Activated naive CD8-positive, alpha-beta T cell treated with anti-CD3 and anti-CD28 coated beads, Interleukin-2, amount 50 U/mL, for 24 hours (primary cell): ENCODE results near the gene MIAT.
"Not testable (repeated sequence)": the region's sequence is repeated elsewhere in the genome, so short reads cannot be mapped to it uniquely, and the experiment has no call there.

ENCODE experiments used
- ATAC-seq: fragments of 150-1000 bp; cut with Tn5 transposase; one replicate; pipeline ENCODE4 v1.10.0; 2021
- DNase-seq: peaks from one replicate; pipeline ENCODE4 v3.0.0; 2021
- H3K27ac Mint-ChIP-seq: one replicate; pipeline ENCODE4 v1.8.0; 2021; ENCODE audit warnings: mild to moderate bottlenecking, mixed read lengths
- H3K27me3 Mint-ChIP-seq: one replicate; pipeline ENCODE4 v1.8.0; 2021; ENCODE audit warnings: mixed read lengths
- H3K36me3 Mint-ChIP-seq: one replicate; pipeline ENCODE4 v1.8.0; 2021; ENCODE audit warnings: low read depth, mixed read lengths
- H3K4me1 Mint-ChIP-seq: one replicate; pipeline ENCODE4 v1.8.0; 2021; ENCODE audit warnings: mixed read lengths
- H3K4me3 Mint-ChIP-seq: one replicate; pipeline ENCODE4 v1.8.0; 2021; ENCODE audit warnings: mild to moderate bottlenecking, moderate library complexity, mixed read lengths
- H3K9me3 Mint-ChIP-seq: one replicate; pipeline ENCODE4 v1.8.0; 2021; ENCODE audit warnings: mixed read lengths

MIAT gene

DNA sequence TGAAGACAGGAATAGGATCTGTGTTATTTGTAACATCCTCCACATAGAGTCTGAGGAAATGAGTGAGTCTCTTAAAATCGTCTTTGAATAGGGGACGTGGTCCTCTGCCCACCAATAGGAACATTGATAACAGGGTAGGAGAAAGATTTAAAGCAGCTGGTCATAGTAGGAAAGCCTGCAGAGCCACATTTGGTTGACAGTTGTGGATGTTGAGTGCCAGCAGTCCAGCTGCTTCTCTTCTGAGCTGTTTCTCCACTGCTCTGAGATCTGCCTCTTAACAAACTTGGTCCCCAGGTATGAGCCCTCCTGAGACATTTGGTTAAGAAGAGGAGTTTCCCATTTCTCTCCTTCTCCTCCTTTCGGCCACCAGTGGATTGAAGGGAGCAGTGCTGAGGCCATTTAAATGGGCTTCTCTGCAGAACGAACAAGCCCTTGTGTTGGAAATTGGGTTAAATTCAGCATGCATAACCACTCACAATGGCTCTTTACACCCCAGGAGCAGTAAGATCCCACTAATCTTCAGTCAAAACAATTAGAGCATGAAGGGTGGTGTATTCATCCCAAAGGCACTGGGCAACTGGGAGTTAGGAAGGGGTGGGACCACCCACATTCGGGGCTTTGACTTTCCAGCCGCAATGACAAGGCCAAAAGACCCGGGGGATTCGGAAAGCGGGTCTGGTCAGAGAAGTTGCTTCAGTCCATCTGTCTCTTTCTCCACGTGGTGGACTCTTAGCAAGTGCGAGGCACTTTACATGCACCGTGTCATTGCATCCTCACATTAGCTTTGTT, 32.3 kb downstream of the MIAT start:
- no peak overlapping the region for H3K27ac Mint-ChIP-seq
- peaks cover 25% of the 10 kb centered on the region for H3K4me1 Mint-ChIP-seq
- no peak for DNase-seq
- H3K36me3 Mint-ChIP-seq, result peaks cover 8% of the 10 kb centered on the region
- no peak overlapping the region for H3K4me3 Mint-ChIP-seq
- no peaks in the 10 kb centered on the region for H3K27me3 Mint-ChIP-seq
- no peak for ATAC-seq
- no peaks in the 10 kb centered on the region for H3K9me3 Mint-ChIP-seq

GRCh38 chr22:26690654-26691376, 33.4 kb downstream of the MIAT start:
- Mint-ChIP-seq H3K27me3 (no peaks in the 10 kb centered on the region), H3K9me3 (no peaks in the 10 kb centered on the region), H3K4me3 (no peak overlapping the region), H3K36me3 (peaks cover 12% of the 10 kb centered on the region), H3K4me1 (peaks cover 25% of the 10 kb centered on the region), H3K27ac (no peak overlapping the region)
- DNase-seq (no peak), ATAC-seq (no peak)

- no peaks in the 10 kb centered on the region for H3K27me3 Mint-ChIP-seq
- no peak overlapping the region for H3K27ac Mint-ChIP-seq
- H3K36me3 Mint-ChIP-seq, result peaks cover 12% of the 10 kb centered on the region
- ATAC-seq (no peak), DNase-seq (no peak)
- peaks cover 25% of the 10 kb centered on the region for H3K4me1 Mint-ChIP-seq
- no peak overlapping the region for H3K4me3 Mint-ChIP-seq
- no peaks in the 10 kb centered on the region for H3K9me3 Mint-ChIP-seq
Measured at GRCh38 chr22:26691377-26691716, 34.0 kb downstream of the MIAT start.

DNA sequence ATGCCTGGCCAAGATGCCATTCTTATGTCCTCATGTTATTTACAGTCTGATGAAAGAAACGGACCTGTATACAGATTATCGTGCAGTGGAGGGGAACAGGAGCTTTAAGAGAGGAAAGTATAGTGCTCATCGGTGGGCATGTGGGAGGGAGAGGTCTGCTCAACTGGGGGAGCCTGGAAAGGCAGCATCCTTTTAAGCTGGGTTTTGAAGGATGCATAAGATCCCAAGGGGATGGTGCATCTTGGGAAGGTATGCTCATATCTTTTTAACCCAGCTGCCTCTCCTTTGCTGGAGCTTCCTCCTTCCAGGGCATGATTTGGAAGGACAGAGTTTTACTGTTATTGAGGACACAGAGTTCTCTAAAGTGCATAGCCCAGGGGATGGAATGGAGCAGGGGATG, 34.8 kb downstream of the MIAT start:
- Mint-ChIP-seq H3K36me3 (peaks cover 10% of the 10 kb centered on the region), H3K4me3 (no peak overlapping the region), H3K4me1 (peaks cover 22% of the 10 kb centered on the region), H3K9me3 (no peaks in the 10 kb centered on the region), H3K27me3 (no peaks in the 10 kb centered on the region), H3K27ac (no peak overlapping the region)
- ATAC-seq, result no peak
- no peak for DNase-seq

DNA sequence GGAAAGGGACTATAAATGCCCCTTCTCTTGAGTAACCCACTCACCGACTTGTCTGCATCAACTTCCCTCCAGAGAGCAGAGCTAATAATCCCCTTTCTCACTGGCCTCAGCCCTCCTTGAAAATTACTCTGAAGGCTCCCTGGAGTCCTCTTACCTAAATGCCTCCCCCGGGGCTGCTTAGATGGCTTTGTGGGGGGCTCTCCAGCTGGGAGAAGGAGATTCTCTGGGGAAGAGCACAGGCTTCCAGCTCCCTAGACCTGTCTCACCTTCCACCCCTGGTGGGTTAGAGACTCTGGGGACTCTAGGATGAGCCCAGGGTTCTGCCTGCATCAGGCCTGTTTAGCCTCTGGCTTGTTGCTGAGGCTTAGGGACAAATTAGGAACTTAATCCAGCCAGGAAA, 39.8 kb downstream of the MIAT start:
- DNase-seq (no peak), ATAC-seq (no peak)
- Mint-ChIP-seq H3K27ac (no peak overlapping the region), H3K4me3 (no peak overlapping the region), H3K27me3 (no peaks in the 10 kb centered on the region), H3K4me1 (peaks cover 2% of the 10 kb centered on the region), H3K9me3 (no peaks in the 10 kb centered on the region), H3K36me3 (peaks cover 32% of the 10 kb centered on the region)

DNA sequence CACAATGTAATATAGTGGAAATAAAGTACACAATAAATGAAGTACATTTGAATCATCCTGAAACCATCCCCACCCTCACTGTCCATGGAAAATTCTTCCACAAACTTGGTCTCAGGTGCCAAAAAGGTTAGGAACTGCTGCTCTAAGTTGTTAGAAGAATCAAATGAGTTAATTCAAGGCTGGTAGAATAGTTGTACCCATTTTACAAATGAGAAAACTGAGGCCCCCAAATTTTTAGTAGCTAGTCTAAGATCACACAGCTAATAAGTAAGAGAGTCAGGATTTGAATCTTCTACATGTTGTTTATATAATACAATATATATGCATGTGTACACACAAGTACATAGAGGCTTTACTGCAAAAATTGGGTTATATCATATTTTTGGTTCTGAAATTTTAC, 43.1 kb downstream of the MIAT start:
- no peak for DNase-seq
- Mint-ChIP-seq H3K27me3 (no peaks in the 10 kb centered on the region), H3K27ac (no peak overlapping the region), H3K4me1 (peaks cover 4% of the 10 kb centered on the region), H3K9me3 (no peaks in the 10 kb centered on the region), H3K4me3 (no peak overlapping the region), H3K36me3 (peaks cover 28% of the 10 kb centered on the region)
- no peak for ATAC-seq

DNA sequence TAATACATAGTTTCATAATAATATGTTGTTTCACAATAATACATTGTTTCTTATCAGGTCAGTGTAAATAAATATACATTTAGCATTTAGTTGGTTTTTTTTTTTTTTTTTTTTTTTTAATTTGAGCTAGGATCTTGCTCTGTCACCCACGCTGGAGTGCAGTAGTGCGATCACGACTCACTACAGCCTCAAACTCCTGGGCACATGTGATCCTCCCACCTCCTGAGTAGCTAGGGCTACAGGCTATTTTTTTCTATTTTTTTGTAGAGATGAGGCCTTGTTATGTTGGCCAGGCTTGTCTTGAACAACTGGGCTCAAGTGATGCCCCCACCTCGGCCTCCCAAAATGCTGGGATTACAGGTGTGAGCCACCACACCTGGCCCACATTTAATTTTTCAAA, 43.5 kb downstream of the MIAT start:
- Mint-ChIP-seq H3K9me3 (no peaks in the 10 kb centered on the region), H3K4me3 (no peak overlapping the region), H3K27me3 (no peaks in the 10 kb centered on the region), H3K36me3 (peaks cover 27% of the 10 kb centered on the region), H3K4me1 (peaks cover 7% of the 10 kb centered on the region), H3K27ac (no peak overlapping the region)
- DNase-seq, result no peak
- no peak for ATAC-seq

DNA sequence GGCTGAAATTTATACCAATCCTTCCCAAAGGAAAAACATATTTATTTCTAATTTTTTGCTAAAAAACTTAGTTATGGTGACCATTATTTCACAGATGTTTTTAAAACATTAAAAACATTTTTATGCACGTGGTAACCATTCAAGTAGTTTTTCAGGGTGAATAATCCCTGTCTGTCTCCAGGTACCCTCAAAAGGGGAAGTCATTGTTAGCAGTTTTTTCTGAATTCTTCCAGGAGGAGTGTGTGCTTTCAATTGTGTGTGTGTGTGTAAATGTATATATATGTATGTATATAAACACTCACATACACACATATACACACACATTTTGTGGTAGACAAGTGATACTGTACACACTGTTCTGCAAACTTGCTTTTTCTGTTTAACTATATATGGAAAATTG, 43.9 kb downstream of the MIAT start:
- no peak overlapping the region for H3K4me3 Mint-ChIP-seq
- peaks cover 29% of the 10 kb centered on the region for H3K36me3 Mint-ChIP-seq
- H3K27ac Mint-ChIP-seq, result no peak overlapping the region
- H3K9me3 Mint-ChIP-seq, result no peaks in the 10 kb centered on the region
- H3K4me1 Mint-ChIP-seq, result peaks cover 8% of the 10 kb centered on the region
- ATAC-seq (no peak), DNase-seq (no peak)
- H3K27me3 Mint-ChIP-seq, result no peaks in the 10 kb centered on the region

DNA sequence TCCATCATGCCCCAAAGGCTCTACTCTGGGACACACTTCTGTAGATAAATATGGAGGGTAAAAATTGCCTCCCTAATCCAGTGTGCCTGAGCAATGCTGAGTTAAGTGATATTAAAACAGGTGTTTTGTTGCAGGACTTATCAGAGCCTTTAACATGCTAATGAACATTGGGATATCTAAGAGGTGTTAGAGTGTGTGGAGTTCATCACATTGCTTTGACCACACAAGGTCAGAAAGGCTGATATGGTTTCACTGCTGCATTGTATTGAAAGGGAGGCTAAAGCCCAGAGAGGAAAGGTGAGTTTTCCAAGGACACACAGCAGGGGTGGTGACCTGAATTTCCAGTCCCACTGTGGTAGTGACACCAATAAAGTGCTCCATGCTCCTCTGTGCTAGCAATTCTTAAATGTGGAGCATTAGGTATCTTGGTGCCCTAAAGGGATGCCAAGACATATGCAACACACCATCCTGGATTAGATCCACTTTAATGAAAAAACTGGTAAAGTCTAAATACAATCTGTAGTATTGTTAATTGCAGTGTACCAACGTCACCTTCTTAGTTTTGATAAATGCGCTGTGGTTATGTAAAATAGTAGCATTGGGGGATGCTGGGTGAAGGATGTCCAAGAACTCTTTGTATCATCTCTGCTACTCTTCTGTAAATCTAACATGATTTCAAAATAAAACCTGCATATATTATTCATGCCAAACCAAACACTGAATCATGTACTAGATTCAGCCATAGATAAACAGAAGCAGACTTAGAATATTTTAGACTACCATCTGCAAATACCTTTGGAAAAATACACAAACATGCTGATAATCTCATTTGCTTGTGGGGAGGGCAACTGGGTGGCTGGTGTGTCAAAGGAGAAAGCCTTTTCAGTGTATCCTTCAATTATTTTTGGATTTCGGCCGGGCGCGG, 45.8 kb downstream of the MIAT start:
- no peaks in the 10 kb centered on the region for H3K27me3 Mint-ChIP-seq
- peaks cover 42% of the 10 kb centered on the region for H3K36me3 Mint-ChIP-seq
- ATAC-seq (no peak), DNase-seq (no peak)
- H3K4me1 Mint-ChIP-seq, result peaks cover 8% of the 10 kb centered on the region
- no peak overlapping the region for H3K4me3 Mint-ChIP-seq
- H3K9me3 Mint-ChIP-seq, result no peaks in the 10 kb centered on the region
- H3K27ac Mint-ChIP-seq, result no peak overlapping the region

- H3K4me1 Mint-ChIP-seq, H3K27me3 Mint-ChIP-seq, H3K4me3 Mint-ChIP-seq, H3K9me3 Mint-ChIP-seq, ATAC-seq, H3K27ac Mint-ChIP-seq, DNase-seq: not testable (repeated sequence)
- H3K36me3 Mint-ChIP-seq, result peaks cover 27% of the 10 kb centered on the region
Measured at GRCh38 chr22:26705379-26705778, 48.0 kb downstream of the MIAT start.

- Mint-ChIP-seq H3K27me3 (no peaks in the 10 kb centered on the region), H3K36me3 (peaks cover 25% of the 10 kb centered on the region), H3K4me1 (peaks cover 16% of the 10 kb centered on the region), H3K27ac (no peak overlapping the region), H3K9me3 (no peaks in the 10 kb centered on the region), H3K4me3 (no peak overlapping the region)
- DNase-seq, result no peak
- ATAC-seq, result no peak
Measured at GRCh38 chr22:26707090-26707489, 49.7 kb downstream of the MIAT start.

DNA sequence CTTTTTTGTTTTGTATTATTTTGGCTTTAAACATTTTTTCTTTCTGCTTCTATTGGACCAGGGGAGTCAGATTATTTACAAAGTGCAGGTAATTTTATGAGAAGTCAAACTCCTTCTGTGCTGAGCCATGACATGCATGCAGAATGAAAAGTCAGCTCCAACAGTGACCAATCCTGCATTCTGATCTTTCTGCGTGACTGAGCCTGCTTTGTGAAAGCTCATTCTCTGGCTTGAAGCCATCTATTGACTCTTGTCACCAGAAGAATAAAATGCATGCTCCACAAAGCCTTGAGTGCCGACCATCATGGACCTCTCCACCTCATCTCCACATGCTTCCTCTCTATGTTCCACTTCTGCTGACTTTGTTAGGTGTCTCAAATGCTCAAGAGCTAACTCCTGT, 50.2 kb downstream of the MIAT start:
- Mint-ChIP-seq H3K27ac (no peak overlapping the region), H3K4me1 (peaks cover 16% of the 10 kb centered on the region), H3K27me3 (no peaks in the 10 kb centered on the region), H3K36me3 (peaks cover 22% of the 10 kb centered on the region), H3K9me3 (no peaks in the 10 kb centered on the region), H3K4me3 (no peak overlapping the region)
- DNase-seq (no peak), ATAC-seq (no peak)

GRCh38 chr22:26708256-26709009, 51.0 kb downstream of the MIAT start:
- Mint-ChIP-seq H3K36me3 (peaks cover 22% of the 10 kb centered on the region), H3K9me3 (no peaks in the 10 kb centered on the region), H3K27ac (peak overlapping the region; percentile 26), H3K4me1 (peaks cover 16% of the 10 kb centered on the region), H3K4me3 (no peak overlapping the region), H3K27me3 (no peaks in the 10 kb centered on the region)
- ATAC-seq, result no peak
- no peak for DNase-seq
